Colonic mucosa (tissue), 4 donors: ENCODE measurements around the gene PDE3A. TPM values are rescaled to one million over a fixed set of nuclear protein-coding genes. Genes with fewer than 3 reads are reported as not detected.

ENCODE experiments used
- DNase-seq: peaks from one replicate; pipeline ENCODE4 v3.0.0-alpha.2; 2020
- H3K27ac ChIP-seq: fragments of 200-600 bp; one replicate; pipeline ENCODE4 v1.8.0; 2021
- H3K27me3 ChIP-seq: fragments of 200-600 bp; one replicate; pipeline ENCODE4 v1.8.0; 2021
- H3K36me3 ChIP-seq: fragments of 200-600 bp; one replicate; pipeline ENCODE4 v1.8.0; 2021
- H3K4me1 ChIP-seq: fragments of 200-600 bp; one replicate; pipeline ENCODE4 v1.8.0; 2021; ENCODE audit warnings: mild to moderate bottlenecking
- H3K4me3 ChIP-seq: fragments of 200-600 bp; one replicate; pipeline ENCODE4 v1.8.0; 2021
- H3K9ac ChIP-seq, 2 donors: one replicate each; pipeline ENCODE4 v1.7.0; 2013; ENCODE audit warnings: control low read depth in 2 of 2, low read depth in 2 of 2, low read length in 2 of 2
- H3K9me3 ChIP-seq: fragments of 200-600 bp; one replicate; pipeline ENCODE4 v1.8.0; 2021
- intact Hi-C: fragments of 100-400 bp; cut with DNase I; formaldehyde crosslinking; loops from one replicate; pipeline ENCODE4 v1.14.1; 2022
- total RNA-seq, 2 donors: library from RNA; stranded (reverse); fragmentation: NEBNext Ultra II Directional in 1 of 2; extraction: Animal tissue kit (Norgen Biotek cat#: 25700) in 1 of 2; gene quantifications; one replicate each; pipeline ENCODE4 v1.2.1, GENCODE V29; 2021
- TF ChIP-seq, protein P1 (sequence below): fragments of 200-600 bp; IDR thresholded peaks from one replicate; pipeline ENCODE4 v1.8.0; 2022; ENCODE audit warnings: antibody characterized with exemption, mild to moderate bottlenecking
- donor health status: healthy.
- donor health status: DM: no; HTN: no; CAD: no.
- donor health status: DM: no; HTN: no; CAD: no.

Gene PDE3A
- total RNA-seq, 2 donors from 2014 or later, result 32.1 to 50.6 TPM

DNA sequence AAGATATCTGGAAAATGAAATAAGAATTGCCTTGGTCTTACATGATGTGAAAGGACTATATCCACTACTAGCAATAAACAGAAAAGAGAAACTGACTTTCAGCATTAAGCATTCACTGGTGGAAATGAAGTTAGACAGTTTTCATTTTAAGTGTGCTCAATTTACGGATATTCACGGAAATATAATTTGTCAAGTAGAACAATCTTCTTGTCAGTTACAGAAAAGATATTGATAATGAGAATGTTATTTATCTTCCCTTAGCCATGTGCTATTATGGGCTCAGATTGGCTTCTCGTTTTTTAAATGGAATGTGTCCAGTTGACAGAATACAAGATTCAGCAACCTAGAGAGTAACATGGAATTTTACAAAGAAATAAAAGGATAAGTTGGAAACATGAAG, 208.2 kb downstream of the PDE3A start:
- Histone ChIP-seq H3K9me3 (no peaks in the 10 kb centered on the region), H3K36me3 (no peaks in the 10 kb centered on the region), H3K27me3 (no peaks in the 10 kb centered on the region), H3K4me3 (no peak overlapping the region), H3K4me1 (no peaks in the 10 kb centered on the region), H3K9ac (no peak overlapping the region), H3K27ac (no peak overlapping the region)
- intact Hi-C loops, result no loop called here
- no peak for DNase-seq
- TF ChIP-seq, protein P1, sequence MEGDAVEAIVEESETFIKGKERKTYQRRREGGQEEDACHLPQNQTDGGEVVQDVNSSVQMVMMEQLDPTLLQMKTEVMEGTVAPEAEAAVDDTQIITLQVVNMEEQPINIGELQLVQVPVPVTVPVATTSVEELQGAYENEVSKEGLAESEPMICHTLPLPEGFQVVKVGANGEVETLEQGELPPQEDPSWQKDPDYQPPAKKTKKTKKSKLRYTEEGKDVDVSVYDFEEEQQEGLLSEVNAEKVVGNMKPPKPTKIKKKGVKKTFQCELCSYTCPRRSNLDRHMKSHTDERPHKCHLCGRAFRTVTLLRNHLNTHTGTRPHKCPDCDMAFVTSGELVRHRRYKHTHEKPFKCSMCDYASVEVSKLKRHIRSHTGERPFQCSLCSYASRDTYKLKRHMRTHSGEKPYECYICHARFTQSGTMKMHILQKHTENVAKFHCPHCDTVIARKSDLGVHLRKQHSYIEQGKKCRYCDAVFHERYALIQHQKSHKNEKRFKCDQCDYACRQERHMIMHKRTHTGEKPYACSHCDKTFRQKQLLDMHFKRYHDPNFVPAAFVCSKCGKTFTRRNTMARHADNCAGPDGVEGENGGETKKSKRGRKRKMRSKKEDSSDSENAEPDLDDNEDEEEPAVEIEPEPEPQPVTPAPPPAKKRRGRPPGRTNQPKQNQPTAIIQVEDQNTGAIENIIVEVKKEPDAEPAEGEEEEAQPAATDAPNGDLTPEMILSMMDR, result no peak

DNA sequence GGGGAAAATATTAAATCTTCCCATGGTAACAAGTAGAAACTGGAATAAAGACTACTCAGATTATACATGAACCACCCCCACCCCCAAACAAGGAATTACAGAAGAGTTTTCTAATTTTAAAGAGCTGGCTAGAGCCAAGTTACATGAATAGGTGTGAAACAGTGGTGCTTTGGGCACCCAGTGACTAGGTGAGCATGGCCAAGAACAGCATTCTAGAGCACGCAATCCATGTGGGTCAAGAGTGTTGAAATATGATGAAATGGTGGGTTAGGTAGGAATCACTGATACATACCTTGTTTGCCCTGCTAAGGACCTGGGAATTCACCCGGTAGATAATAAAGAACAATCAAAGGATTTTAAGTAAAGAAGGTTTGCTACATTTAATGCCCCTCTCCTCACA, 208.7 kb downstream of the PDE3A start:
- no peaks in the 10 kb centered on the region for H3K27me3 ChIP-seq
- no peak overlapping the region for H3K9ac ChIP-seq
- H3K36me3 ChIP-seq, result no peaks in the 10 kb centered on the region
- DNase-seq, result no peak
- H3K9me3 ChIP-seq, result no peaks in the 10 kb centered on the region
- no peaks in the 10 kb centered on the region for H3K4me1 ChIP-seq
- no peak overlapping the region for H3K27ac ChIP-seq
- H3K4me3 ChIP-seq, result no peak overlapping the region
- intact Hi-C loops, result no loop called here
- TF ChIP-seq, protein P1, result no peak

DNA sequence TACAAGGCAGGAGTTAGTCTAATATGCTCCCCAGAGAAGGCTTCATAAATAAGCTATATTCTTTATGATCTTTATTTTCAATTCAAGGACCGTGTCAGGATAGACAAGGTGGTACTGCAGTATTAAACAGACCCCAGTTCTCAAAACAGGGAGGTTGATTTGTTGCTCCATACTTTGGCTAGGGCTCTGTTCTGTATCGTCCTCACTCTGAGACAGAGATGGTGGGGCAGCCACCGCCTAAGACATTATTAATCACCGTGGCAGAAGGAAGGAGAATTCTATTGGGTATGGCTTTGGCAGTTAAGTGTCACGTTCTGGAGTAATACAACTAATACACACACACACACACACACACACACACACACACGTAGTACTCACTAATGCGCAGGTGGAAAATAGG, 209.8 kb downstream of the PDE3A start:
- intact Hi-C loops, result no loop called here
- H3K4me1 ChIP-seq, result no peaks in the 10 kb centered on the region
- H3K4me3 ChIP-seq, result no peak overlapping the region
- no peaks in the 10 kb centered on the region for H3K27me3 ChIP-seq
- TF ChIP-seq, protein P1, result no peak
- H3K36me3 ChIP-seq, result no peaks in the 10 kb centered on the region
- H3K9ac ChIP-seq, result no peak overlapping the region
- no peak overlapping the region for H3K27ac ChIP-seq
- no peak for DNase-seq
- H3K9me3 ChIP-seq, result no peaks in the 10 kb centered on the region

DNA sequence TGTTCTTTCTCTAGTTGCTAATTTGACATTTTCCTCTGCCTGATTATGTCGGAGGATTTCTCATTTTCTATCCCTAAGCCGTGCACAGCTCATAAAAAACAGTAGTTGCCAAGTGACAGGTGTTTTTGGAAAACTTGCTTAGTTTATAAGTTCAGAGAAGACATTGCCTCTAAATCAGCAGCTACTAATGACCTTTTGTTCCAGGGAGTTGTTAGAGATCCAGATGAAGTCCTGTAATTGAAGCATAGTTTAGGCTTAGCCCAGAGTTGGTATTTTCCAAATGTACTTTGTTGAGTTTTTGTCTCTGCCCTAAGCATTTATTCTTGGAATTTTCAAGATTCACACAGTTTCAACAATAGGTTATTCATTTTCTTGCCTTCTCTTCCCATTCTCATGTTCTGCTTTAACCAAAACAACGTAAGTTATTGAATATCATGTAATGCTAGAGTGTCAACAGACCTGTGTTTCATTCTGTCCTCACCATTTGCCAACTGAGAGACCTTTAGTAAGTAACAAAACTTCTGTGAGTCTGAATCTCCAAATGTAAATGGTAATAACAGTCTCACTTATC, 216.8 kb downstream of the PDE3A start:
- H3K4me3 ChIP-seq, result no peak overlapping the region
- no peak for DNase-seq
- intact Hi-C loops, result no loop called here
- no peak overlapping the region for H3K9ac ChIP-seq
- H3K4me1 ChIP-seq, result no peaks in the 10 kb centered on the region
- no peaks in the 10 kb centered on the region for H3K9me3 ChIP-seq
- no peaks in the 10 kb centered on the region for H3K36me3 ChIP-seq
- TF ChIP-seq, protein P1, result no peak
- no peak overlapping the region for H3K27ac ChIP-seq
- no peaks in the 10 kb centered on the region for H3K27me3 ChIP-seq

DNA sequence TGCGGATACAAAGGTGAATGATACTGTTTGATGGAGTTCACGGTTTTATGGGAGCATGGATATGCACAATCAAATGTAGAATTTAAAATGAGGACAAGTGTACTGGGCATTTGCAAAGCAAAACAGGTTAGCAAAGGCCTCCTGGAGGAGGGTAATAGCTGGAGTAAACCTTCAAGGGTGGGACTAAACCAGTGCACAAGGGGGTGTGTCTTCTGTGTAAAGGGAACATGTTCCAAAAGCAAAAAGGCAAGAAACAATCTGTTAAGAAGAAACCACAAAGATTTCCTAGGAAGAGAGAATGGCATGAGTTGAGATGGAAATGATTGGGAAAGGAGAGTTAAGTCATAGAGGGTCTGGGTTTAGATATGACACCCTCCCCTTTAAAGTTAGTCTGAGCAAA, 217.6 kb downstream of the PDE3A start:
- TF ChIP-seq, protein P1, result no peak
- H3K36me3 ChIP-seq, result no peaks in the 10 kb centered on the region
- DNase-seq, result no peak
- no peak overlapping the region for H3K4me3 ChIP-seq
- intact Hi-C loops, result no loop called here
- no peak overlapping the region for H3K9ac ChIP-seq
- no peak overlapping the region for H3K27ac ChIP-seq
- H3K4me1 ChIP-seq, result no peaks in the 10 kb centered on the region
- H3K27me3 ChIP-seq, result no peaks in the 10 kb centered on the region
- H3K9me3 ChIP-seq, result no peaks in the 10 kb centered on the region

DNA sequence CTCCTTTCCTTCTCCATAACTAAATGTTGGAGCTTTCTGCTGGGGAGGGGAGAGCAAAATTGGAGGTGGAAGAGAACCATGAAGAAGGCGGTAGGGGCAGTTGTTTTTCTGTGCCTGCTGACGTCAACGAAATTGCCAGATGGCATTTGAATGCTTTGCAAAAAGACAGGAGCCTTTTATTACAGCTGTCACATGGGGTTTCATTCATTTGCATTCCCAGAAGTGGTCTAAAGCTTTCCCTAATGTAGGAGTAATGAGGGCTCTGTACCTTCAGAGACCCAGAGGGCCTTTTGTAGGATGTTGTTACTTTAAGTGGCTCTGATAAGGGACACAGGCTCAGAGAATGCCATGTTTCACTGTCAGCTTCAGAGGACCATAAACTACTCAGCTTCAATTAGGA, 219.7 kb downstream of the PDE3A start:
- Histone ChIP-seq H3K4me1 (no peaks in the 10 kb centered on the region), H3K9ac (no peak overlapping the region), H3K27ac (no peak overlapping the region), H3K9me3 (no peaks in the 10 kb centered on the region), H3K4me3 (no peak overlapping the region), H3K36me3 (no peaks in the 10 kb centered on the region), H3K27me3 (no peaks in the 10 kb centered on the region)
- intact Hi-C loops, result no loop called here
- TF ChIP-seq, protein P1, result no peak
- no peak for DNase-seq
